Spleen (tissue), 11 donors: ENCODE results near the gene ELOB. TPM values are rescaled to one million over a fixed set of nuclear protein-coding genes. Genes with fewer than 3 reads are reported as not detected.

Experiments used
- DNase-seq: peaks from one replicate; pipeline ENCODE4 v3.0.0-alpha.2; 2020
- H3K27ac ChIP-seq, 8 donors: fragments of 200-600 bp; sonication (generic) in 7 of 8; 1 replicate in 4 of 8; 2 replicates in 4 of 8; pipeline versions ENCODE4 v1.5.0 to v1.8.0; 2016 to 2021; ENCODE audit warnings: inconsistent platforms in 4 of 8, mild to moderate bottlenecking in 4 of 8, moderate library complexity in 1 of 8
- H3K27me3 ChIP-seq, 7 donors: fragments of 200-600 bp; sonication (generic) in 6 of 7; replicated peaks in 1 of 7; 1 replicate in 4 of 7; 2 replicates in 3 of 7; pipeline versions ENCODE4 v1.5.0 to v1.8.0; 2016 to 2021; ENCODE audit warnings: inconsistent platforms in 3 of 7, mild to moderate bottlenecking in 1 of 7
- H3K36me3 ChIP-seq, 6 donors: fragments of 200-600 bp; sonication (generic) in 5 of 6; 1 replicate in 4 of 6; 2 replicates in 2 of 6; pipeline versions ENCODE4 v1.5.0 to v1.8.0; 2016 to 2021; ENCODE audit warnings: inconsistent platforms in 2 of 6
- H3K4me1 ChIP-seq, 6 donors: fragments of 200-600 bp; sonication (generic) in 5 of 6; 1 replicate in 3 of 6; 2 replicates in 3 of 6; pipeline versions ENCODE4 v1.5.0 to v1.8.0; 2016 to 2021; ENCODE audit warnings: inconsistent platforms in 3 of 6
- H3K4me3 ChIP-seq, 8 donors: fragments of 200-600 bp; sonication (generic) in 7 of 8; 1 replicate in 4 of 8; 2 replicates in 4 of 8; pipeline versions ENCODE4 v1.5.0 to v1.8.0; 2016 to 2021; ENCODE audit warnings: inconsistent platforms in 4 of 8, mild to moderate bottlenecking in 4 of 8, moderate library complexity in 2 of 8
- H3K9me3 ChIP-seq, 8 donors: fragments of 200-600 bp; sonication (generic) in 7 of 8; 1 replicate in 4 of 8; 2 replicates in 4 of 8; pipeline versions ENCODE4 v1.5.0 to v1.8.0; 2016 to 2021; ENCODE audit warnings: inconsistent platforms in 4 of 8
- POLR2A ChIP-seq, 3 donors: fragments of 450-650 bp; IDR thresholded peaks; one replicate each; pipeline ENCODE4 v1.5.1; 2017; ENCODE audit warnings: antibody characterized with exemption in 3 of 3, mild to moderate bottlenecking in 1 of 3
- POLR2AphosphoS5 ChIP-seq, 3 donors: sonication (generic); formaldehyde crosslinking; IDR thresholded peaks; one replicate each; pipeline ENCODE4 v1.5.1; 2017; ENCODE audit warnings: antibody characterized with exemption in 3 of 3
- WGBS, 5 donors: extraction: QIAGEN DNeasy Blood & Tissue Kit in 3 of 5; methylation state at CpG; one replicate each; pipeline versions ENCODE4 v1.1.5 to v1.1.7; 2013 to 2018; 5-methylcytosine and 5-hydroxymethylcytosine counted together
- intact Hi-C: fragments of 100-400 bp; cut with DNase I; formaldehyde crosslinking; loops from one replicate; pipeline ENCODE4 v1.15.0; 2023; ENCODE audit warnings: low total_unique reads
- polyA plus RNA-seq, 3 donors: library from polyadenylated mRNA; stranded (reverse); fragments of 200-250 nt; gene quantifications; one replicate each; pipeline ENCODE4 v1.2.1, GENCODE V29; 2013
- total RNA-seq, 7 donors: library from RNA; depleted of rRNA in 3 of 7; stranded (reverse); fragments of >200 nt in 3 of 7; fragmentation: NEBNext Ultra II Directional in 4 of 7; extraction: Animal tissue kit (Norgen Biotek cat#: 25700) in 4 of 7; gene quantifications; one replicate each; pipeline versions ENCODE4 v1.1.0 to v1.2.1, GENCODE V29; 2016 to 2021
- TF ChIP-seq, protein P1 (sequence below), 11 experiments: fragments of 200-600 bp in 7 of 11; fragments of 450-650 bp in 4 of 11; sonication (generic) in 4 of 11; IDR thresholded peaks in 8 of 11; conservative IDR thresholded peaks in 3 of 11; 1 replicate in 7 of 11; 2 replicates in 4 of 11; pipeline versions ENCODE4 v1.4.0 to v1.8.0; 2016 to 2021; ENCODE audit warnings: antibody characterized with exemption in 11 of 11, inconsistent platforms in 4 of 11, mild to moderate bottlenecking in 1 of 11
- donor health status: healthy with polysubstance abuse.
- donor health status: DM: no; HTN: no; CAD: no; lungs with moderate emphysema.
- donor health status: DM: no; HTN: no; CAD: no.
- donor health status: Bipolar disorder and iron deficiency.
- donor health status: healthy.
- donor health status: DM: no; HTN: no; CAD: no.
- donor health status: DM: yes; HTN: yes; CAD: no.

Gene ELOB
- total and polyA plus RNA-seq, 10 donors: 128 to 467 (median 219) TPM

DNA sequence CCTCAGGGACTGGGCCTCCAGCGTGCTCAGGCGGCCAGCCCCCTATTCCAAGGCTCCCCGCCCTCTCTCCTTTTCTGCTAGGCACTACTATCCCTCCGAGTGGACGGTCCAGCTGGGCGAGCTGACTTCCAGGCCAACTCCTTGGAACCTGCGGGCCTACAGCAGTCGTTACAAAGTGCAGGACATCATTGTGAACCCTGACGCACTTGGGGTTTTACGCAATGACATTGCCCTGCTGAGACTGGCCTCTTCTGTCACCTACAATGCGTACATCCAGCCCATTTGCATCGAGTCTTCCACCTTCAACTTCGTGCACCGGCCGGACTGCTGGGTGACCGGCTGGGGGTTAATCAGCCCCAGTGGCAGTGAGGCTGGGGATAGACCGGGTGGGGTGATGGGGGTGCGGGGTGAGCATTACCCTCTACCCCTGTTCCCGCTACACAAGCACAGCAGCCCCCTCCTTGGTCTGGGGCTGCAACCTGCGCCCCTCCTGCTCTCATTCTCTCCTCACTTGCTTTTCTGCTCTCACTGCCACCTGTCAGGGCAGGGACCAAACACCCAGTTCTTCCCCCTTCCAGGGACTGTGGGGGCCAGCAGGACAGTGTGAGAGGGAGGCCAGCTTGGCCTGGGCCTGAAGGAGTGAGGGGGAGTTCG is 22.3 kb upstream of the ELOB start:
- H3K4me3 ChIP-seq: no peak overlapping the region
- peaks cover 0 to 17% (median 11%) of the 10 kb centered on the region in 8 donors for H3K9me3 ChIP-seq
- no peak overlapping the region for H3K27ac ChIP-seq
- H3K36me3 ChIP-seq: no peaks in the 10 kb centered on the region
- intact Hi-C loops: no loop called here
- peak; percentile 45 for DNase-seq
- peaks cover 0 to 5% (median 0%) of the 10 kb centered on the region in 6 donors for H3K4me1 ChIP-seq
- peaks cover 0 to 41% (median 7%) of the 10 kb centered on the region in 7 donors for H3K27me3 ChIP-seq
- WGBS, 5 donors: 83 to 96% (median 89%) methylated on average over 19 to 21 of the region's 21 CpGs
- TF ChIP-seq POLR2AphosphoS5 (IDR thresholded peaks at IDR 0.05): no peak
- TF ChIP-seq, protein P1, sequence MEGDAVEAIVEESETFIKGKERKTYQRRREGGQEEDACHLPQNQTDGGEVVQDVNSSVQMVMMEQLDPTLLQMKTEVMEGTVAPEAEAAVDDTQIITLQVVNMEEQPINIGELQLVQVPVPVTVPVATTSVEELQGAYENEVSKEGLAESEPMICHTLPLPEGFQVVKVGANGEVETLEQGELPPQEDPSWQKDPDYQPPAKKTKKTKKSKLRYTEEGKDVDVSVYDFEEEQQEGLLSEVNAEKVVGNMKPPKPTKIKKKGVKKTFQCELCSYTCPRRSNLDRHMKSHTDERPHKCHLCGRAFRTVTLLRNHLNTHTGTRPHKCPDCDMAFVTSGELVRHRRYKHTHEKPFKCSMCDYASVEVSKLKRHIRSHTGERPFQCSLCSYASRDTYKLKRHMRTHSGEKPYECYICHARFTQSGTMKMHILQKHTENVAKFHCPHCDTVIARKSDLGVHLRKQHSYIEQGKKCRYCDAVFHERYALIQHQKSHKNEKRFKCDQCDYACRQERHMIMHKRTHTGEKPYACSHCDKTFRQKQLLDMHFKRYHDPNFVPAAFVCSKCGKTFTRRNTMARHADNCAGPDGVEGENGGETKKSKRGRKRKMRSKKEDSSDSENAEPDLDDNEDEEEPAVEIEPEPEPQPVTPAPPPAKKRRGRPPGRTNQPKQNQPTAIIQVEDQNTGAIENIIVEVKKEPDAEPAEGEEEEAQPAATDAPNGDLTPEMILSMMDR (IDR thresholded peaks at IDR 0.05 in 8 of 11, conservative IDR thresholded peaks at IDR 0.05 in 3 of 11): no peak
- TF ChIP-seq POLR2A (IDR thresholded peaks at IDR 0.05): no peak

DNA sequence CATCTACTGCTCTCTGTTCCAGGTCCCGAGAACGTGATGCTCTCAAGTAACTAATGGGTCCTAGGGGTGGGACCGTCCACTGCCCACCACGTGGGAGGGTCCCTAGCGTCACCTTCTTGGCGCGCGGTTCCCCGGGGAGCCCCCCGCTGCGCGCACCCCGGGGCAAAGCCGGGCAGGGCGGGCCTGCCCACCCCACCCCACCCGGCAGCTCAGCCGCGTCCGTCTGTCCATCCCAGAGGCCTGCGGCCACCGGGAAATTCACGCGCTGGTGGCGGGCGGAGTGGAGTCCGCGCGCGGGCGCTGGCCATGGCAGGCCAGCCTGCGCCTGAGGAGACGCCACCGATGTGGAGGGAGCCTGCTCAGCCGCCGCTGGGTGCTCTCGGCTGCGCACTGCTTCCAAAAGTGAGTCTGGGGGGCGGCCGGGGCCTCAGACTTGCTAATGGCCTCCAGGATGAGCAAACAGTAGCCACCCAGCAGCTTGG is 21.7 kb upstream of the ELOB start:
- TF ChIP-seq, protein P1 (IDR thresholded peaks at IDR 0.05 in 8 of 11, conservative IDR thresholded peaks at IDR 0.05 in 3 of 11): no peak
- no peak for TF ChIP-seq POLR2AphosphoS5 (IDR thresholded peaks at IDR 0.05)
- no peak for TF ChIP-seq POLR2A (IDR thresholded peaks at IDR 0.05)
- intact Hi-C loops: no loop called here

DNA sequence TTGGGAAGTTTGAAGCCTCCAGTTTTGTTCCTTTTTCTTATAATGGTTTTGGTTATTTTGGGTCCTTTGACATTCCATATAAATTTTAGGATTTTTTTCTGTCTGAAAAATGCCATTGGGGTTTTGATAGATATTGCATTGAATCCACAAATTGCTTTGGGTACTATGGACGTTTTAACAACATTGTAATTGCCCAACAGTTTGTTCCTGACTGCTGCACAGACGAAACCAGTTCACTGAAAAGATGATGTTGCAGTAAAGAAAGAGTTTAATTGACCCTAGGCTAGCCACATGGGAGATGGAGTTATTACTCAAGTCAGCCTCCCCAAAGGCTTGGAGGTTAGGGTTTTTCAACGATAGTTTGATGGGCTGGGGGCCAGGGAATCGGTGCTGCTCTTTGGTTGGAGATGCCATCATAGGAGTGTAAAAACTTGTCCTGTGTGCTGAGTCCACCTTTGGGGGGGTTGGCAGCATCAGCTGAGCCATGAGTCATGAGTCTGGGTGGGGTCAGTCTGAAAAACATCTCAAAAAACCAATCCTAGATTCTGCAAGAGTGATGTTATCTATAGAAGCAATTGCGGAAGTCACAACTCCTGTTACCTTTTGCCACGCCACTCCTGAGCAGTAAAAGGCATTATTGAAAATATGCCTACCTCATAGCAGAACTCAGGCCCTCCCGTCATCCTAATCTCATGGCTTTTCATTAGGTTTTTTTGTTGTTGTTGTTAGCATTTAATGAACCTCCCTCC is 18.5 kb upstream of the ELOB start:
- intact Hi-C loops: no loop called here
- TF ChIP-seq, protein P1 (IDR thresholded peaks at IDR 0.05 in 8 of 11, conservative IDR thresholded peaks at IDR 0.05 in 3 of 11): no peak
- TF ChIP-seq POLR2AphosphoS5 (IDR thresholded peaks at IDR 0.05): no peak
- no peak for TF ChIP-seq POLR2A (IDR thresholded peaks at IDR 0.05)
- Histone ChIP-seq H3K4me1 (peaks cover 0 to 20% (median 0%) of the 10 kb centered on the region in 6 donors), H3K9me3 (no peaks in the 10 kb centered on the region), H3K27ac (no peak overlapping the region), H3K4me3 (no peak overlapping the region), H3K36me3 (no peaks in the 10 kb centered on the region), H3K27me3 (peaks cover 0 to 65% (median 17%) of the 10 kb centered on the region in 7 donors)
- no peak for DNase-seq
- 64 to 84% (median 71%) methylated on average over 7 of the region's 7 CpGs for WGBS, 5 donors

More for the DNA sequence above, 21.7 kb upstream of the ELOB start:
- Histone ChIP-seq H3K4me3 (no peak overlapping the region), H3K36me3 (no peaks in the 10 kb centered on the region), H3K9me3 (peaks cover 0 to 11% (median 5%) of the 10 kb centered on the region in 8 donors), H3K4me1 (peaks cover 0 to 11% (median 0%) of the 10 kb centered on the region in 6 donors), H3K27ac (no peak overlapping the region), H3K27me3 (peaks cover 0 to 40% (median 7%) of the 10 kb centered on the region in 7 donors)
- WGBS, 5 donors: 77 to 91% (median 83%) methylated on average over 9 to 39 of the region's 39 CpGs
- DNase-seq: peak; percentile 22

DNA sequence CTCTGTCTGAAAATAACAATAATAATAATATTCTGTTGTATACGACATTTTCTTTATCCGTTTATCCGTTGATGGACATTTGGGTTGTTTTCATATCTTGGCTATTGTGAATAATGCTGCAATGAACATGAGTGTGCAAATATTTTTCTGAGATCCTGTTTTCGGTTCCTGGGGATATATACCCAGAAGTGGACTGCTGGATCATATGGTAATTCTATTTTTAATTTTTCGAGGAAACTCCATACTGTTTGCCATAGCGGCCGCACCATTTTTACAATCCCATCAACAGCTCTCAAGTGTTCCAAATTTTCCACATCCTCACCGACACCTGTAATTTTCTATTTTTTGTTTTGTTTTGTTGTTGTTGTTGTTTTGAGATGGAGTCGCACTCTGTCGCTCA is 15.9 kb upstream of the ELOB start:
- Histone ChIP-seq H3K4me1 (peaks cover 0 to 20% (median 0%) of the 10 kb centered on the region in 6 donors), H3K9me3 (no peaks in the 10 kb centered on the region), H3K36me3 (no peaks in the 10 kb centered on the region), H3K27me3 (peaks cover 0 to 70% (median 24%) of the 10 kb centered on the region in 7 donors), H3K27ac (no peak overlapping the region), H3K4me3 (no peak overlapping the region)
- TF ChIP-seq POLR2AphosphoS5 (IDR thresholded peaks at IDR 0.05) (no peak), POLR2A (IDR thresholded peaks at IDR 0.05) (no peak)
- TF ChIP-seq, protein P1 (IDR thresholded peaks at IDR 0.05 in 8 of 11, conservative IDR thresholded peaks at IDR 0.05 in 3 of 11): no peak
- DNase-seq: no peak
- WGBS, 5 donors: 78 to 91% (median 83%) methylated on average over 10 of the region's 10 CpGs
- intact Hi-C loops: no loop called here
